Breast epithelium (tissue), 3 donors: Measurements from ENCODE around the gene PCGF5.

Source experiments
- CTCF ChIP-seq, 3 donors: fragments of 450-650 bp; IDR thresholded peaks; one replicate each; pipeline ENCODE4 v1.5.1; 2016 to 2017; ENCODE audit warnings: antibody characterized with exemption in 3 of 3, mild to moderate bottlenecking in 3 of 3, moderate library complexity in 3 of 3
- POLR2A ChIP-seq: fragments of 450-650 bp; IDR thresholded peaks from one replicate; pipeline ENCODE4 v1.6.1; 2016; ENCODE audit warnings: antibody characterized with exemption, mild to moderate bottlenecking, moderate library complexity

- TF ChIP-seq CTCF (IDR thresholded peaks at IDR 0.05) = no peak
- TF ChIP-seq POLR2A = no peak
These were observed 8.8 kb upstream of the PCGF5 start for GRCh38 chr10:91211675-91212074.
